ENCODE results near the gene CCR4. TPM values are rescaled to one million over a fixed set of nuclear protein-coding genes. Genes with fewer than 3 reads are reported as not detected.

CCR4 gene
- total and polyA plus RNA-seq, 2 experiments from 2014 or later, result 0.13 TPM; not detected in 1

DNA sequence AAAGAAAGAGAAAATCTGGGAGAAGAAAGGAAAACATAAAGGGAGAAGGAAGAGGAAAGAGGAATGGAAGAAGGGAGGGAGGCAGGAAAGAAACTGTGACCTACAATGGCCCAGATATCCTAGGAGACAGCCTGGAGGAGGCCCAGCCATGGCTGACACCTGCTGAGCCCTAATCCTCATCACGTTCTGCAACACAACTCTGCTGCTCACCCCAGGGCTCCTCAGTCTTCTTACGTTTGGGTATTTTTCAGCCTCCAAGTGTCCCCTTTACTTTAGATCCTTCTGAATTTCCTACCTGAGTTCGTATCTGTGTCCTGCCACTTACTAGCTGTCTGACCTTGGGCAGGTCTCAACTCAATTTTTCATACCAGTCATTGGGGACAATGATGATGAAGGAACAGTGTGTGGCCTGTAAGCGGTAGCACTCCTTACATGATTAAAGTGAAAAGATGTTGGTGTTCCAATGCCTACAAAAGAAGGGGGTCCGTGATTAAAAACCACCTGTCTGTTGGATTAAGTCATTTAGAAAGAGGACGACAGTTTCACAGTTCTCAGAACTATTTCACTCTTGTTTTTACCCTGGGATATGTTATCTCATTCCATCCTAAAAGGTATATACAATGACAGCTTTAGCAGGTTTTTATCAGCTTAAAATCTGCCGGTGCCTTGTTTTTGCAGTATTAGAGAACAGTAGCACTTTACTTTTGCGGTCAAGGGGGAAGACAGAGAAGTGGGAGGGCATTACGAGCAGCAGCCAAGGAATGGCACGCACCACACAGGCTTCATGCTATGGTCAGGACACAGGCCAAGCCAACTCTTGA lies 47.4 kb downstream of the CCR4 start:
- H3K27me3 ChIP-seq, result no peaks in the 10 kb centered on the region
- H3K9me3 ChIP-seq (ENCODE audit: low read depth), result no peaks in the 10 kb centered on the region
- no peaks in the 10 kb centered on the region for H3K9me2 ChIP-seq (replicated peaks; ENCODE audit: insufficient read depth)
- H3K79me2 ChIP-seq, result no peaks in the 10 kb centered on the region
- H3K4me1 ChIP-seq (ENCODE audit: insufficient read depth), result peaks cover 3% of the 10 kb centered on the region
- DNase-seq (ENCODE audit: low spot score), result no peak
- H3K4me2 ChIP-seq, result no peak overlapping the region
- TF ChIP-seq, protein P1, sequence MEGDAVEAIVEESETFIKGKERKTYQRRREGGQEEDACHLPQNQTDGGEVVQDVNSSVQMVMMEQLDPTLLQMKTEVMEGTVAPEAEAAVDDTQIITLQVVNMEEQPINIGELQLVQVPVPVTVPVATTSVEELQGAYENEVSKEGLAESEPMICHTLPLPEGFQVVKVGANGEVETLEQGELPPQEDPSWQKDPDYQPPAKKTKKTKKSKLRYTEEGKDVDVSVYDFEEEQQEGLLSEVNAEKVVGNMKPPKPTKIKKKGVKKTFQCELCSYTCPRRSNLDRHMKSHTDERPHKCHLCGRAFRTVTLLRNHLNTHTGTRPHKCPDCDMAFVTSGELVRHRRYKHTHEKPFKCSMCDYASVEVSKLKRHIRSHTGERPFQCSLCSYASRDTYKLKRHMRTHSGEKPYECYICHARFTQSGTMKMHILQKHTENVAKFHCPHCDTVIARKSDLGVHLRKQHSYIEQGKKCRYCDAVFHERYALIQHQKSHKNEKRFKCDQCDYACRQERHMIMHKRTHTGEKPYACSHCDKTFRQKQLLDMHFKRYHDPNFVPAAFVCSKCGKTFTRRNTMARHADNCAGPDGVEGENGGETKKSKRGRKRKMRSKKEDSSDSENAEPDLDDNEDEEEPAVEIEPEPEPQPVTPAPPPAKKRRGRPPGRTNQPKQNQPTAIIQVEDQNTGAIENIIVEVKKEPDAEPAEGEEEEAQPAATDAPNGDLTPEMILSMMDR (IDR thresholded peaks at IDR 0.05; ENCODE audit: poor library complexity), result no peak
- TF ChIP-seq EZH2 (IDR thresholded peaks at IDR 0.05; ENCODE audit: borderline replicate concordance), result no peak
- TF ChIP-seq EZH2phosphoT487 (IDR thresholded peaks at IDR 0.05; ENCODE audit: low read depth, severe bottlenecking, unreplicated experiment), result no peak
- H3K27ac ChIP-seq, result no peak overlapping the region
- H3K4me3 ChIP-seq, result no peak overlapping the region
- no peaks in the 10 kb centered on the region for H3K36me3 ChIP-seq (replicated peaks; ENCODE audit: insufficient read depth, low read depth)
- WGBS (ENCODE audit: low lambda C conversion rate, missing lambda C conversion rate), result 84% methylated on average over 10 of the region's 10 CpGs
- no peaks in the 10 kb centered on the region for H4K20me1 ChIP-seq (ENCODE audit: insufficient read depth, poor library complexity, severe bottlenecking)
- H2AFZ ChIP-seq, result no peak overlapping the region

DNA sequence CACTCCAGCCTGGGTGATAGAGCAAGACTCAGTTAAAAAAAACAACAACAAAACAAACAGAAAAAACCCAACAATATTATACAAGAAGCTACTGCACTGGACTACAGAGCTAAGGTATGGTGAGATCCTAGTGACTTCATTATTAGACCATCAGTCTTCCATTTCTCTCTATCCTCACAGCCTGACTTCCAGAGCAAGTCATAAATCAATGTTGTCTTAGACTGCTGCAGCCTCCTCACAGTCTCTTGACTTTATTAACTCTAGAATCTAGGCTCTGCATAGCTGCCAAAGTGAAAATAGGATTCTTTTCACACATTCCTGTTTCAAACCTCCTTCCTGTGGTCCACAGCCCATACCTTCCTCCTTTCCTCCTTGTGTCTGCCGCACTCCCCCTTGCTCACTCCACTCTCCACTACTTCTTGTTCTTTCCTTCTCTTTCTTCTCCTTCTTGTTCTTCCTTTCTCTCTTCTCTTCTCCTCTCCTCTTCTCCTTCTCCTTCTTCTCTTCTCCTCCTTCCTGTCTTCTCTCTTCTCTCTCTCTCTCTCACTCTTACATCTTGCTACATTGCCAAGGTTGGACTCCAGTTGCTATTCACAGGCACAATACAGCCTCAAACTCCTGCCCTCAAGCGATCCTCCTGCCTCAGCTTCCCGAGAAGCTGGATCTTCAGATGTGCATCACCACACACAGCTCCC lies 49.4 kb downstream of the CCR4 start:
- Histone ChIP-seq H3K9me3 (ENCODE audit: low read depth) (no peaks in the 10 kb centered on the region), H3K36me3 (replicated peaks; ENCODE audit: insufficient read depth, low read depth) (no peaks in the 10 kb centered on the region), H3K4me3 (no peak overlapping the region), H2AFZ (no peak overlapping the region), H3K79me2 (no peaks in the 10 kb centered on the region), H3K4me2 (no peak overlapping the region), H3K9me2 (replicated peaks; ENCODE audit: insufficient read depth) (no peaks in the 10 kb centered on the region), H3K4me1 (ENCODE audit: insufficient read depth) (peaks cover 3% of the 10 kb centered on the region), H4K20me1 (ENCODE audit: insufficient read depth, poor library complexity, severe bottlenecking) (no peaks in the 10 kb centered on the region), H3K27ac (no peak overlapping the region), H3K27me3 (no peaks in the 10 kb centered on the region)
- no peak for DNase-seq (ENCODE audit: low spot score)
- TF ChIP-seq EZH2phosphoT487 (IDR thresholded peaks at IDR 0.05; ENCODE audit: low read depth, severe bottlenecking, unreplicated experiment) (no peak), EZH2 (IDR thresholded peaks at IDR 0.05; ENCODE audit: borderline replicate concordance) (no peak)
- TF ChIP-seq, protein P1 (IDR thresholded peaks at IDR 0.05; ENCODE audit: poor library complexity), result no peak
- 95% methylated on average over 3 of the region's 3 CpGs for WGBS (ENCODE audit: low lambda C conversion rate, missing lambda C conversion rate)

DNA sequence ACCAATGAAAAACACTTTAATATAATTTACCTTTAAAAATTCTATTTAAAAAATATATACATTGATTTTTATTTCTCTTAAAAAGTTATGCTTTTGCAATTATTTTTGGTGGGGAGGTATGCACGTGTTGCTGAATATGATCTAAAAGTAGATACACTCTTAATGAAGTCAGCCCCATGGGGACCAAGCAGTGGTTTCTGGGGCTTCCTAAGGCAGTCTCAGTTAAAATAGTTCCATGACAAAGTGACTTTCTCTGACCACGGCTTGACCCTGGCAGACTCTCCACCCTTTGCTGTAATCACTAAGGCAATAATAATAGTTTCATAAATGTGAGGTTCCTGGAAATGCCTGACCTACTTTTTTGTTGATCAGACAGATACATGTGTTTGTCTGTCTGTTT lies 50.4 kb downstream of the CCR4 start:
- Histone ChIP-seq H3K36me3 (replicated peaks; ENCODE audit: insufficient read depth, low read depth) (no peaks in the 10 kb centered on the region), H3K4me3 (no peak overlapping the region), H4K20me1 (ENCODE audit: insufficient read depth, poor library complexity, severe bottlenecking) (no peaks in the 10 kb centered on the region), H3K9me3 (ENCODE audit: low read depth) (no peaks in the 10 kb centered on the region), H2AFZ (no peak overlapping the region), H3K4me2 (no peak overlapping the region), H3K27ac (no peak overlapping the region), H3K27me3 (no peaks in the 10 kb centered on the region), H3K4me1 (ENCODE audit: insufficient read depth) (peaks cover 3% of the 10 kb centered on the region), H3K79me2 (no peaks in the 10 kb centered on the region), H3K9me2 (replicated peaks; ENCODE audit: insufficient read depth) (no peaks in the 10 kb centered on the region)
- no peak for DNase-seq (ENCODE audit: low spot score)
- TF ChIP-seq, protein P1 (IDR thresholded peaks at IDR 0.05; ENCODE audit: poor library complexity), result no peak
- TF ChIP-seq EZH2 (IDR thresholded peaks at IDR 0.05; ENCODE audit: borderline replicate concordance), result no peak
- TF ChIP-seq EZH2phosphoT487 (IDR thresholded peaks at IDR 0.05; ENCODE audit: low read depth, severe bottlenecking, unreplicated experiment), result no peak
- WGBS (ENCODE audit: low lambda C conversion rate, missing lambda C conversion rate), result 87% methylated on average over 2 of the region's 2 CpGs
